ENCODE data around the gene RPL13. TPM values are rescaled to one million over a fixed set of nuclear protein-coding genes. Genes with fewer than 3 reads are reported as not detected.
A peak's percentile ranks its signal among the peaks of the same experiment; 100 is the strongest.

Gene RPL13
- total and polyA plus RNA-seq, 9 of the 15 experiments (the other 6 are each of a cell fraction or from before 2014, with no cell fraction given) = 227 to 6,042 (median 1,633) TPM

DNA sequence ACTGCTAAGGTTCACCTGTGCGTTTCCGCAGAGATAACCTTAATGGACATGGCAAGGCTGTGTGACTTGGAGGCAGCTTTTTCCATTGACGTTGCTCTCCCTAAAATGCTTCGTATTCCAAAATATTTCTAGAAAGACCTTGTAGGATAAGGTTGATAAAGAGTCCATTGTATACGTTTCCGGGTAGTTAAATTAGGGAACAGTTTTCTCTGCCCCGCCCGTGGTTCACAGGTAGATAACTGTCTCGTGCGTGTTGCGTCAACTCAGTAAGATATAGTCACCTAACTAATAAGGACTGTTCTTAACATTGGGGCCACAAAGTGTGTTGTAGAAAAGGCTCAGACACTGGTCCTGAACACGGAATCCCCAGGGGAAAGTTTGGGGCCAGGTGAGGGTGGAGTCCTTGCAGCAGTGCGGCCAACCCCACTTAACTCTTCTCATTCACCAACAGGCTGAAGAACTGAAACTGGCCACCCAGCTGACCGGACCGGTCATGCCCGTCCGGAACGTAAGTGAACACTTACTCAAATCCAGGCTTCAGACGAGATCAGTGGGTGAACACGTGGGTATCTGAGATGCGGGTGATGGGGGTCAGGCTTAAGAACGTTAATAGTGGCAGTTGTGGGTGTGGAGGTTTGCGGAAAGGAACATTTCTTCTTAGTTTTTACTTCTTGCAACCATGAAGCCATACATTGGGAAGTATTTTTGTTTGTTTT, 1.6 kb downstream of the RPL13 start (continued):
- TF ChIP-seq, protein P1, sequence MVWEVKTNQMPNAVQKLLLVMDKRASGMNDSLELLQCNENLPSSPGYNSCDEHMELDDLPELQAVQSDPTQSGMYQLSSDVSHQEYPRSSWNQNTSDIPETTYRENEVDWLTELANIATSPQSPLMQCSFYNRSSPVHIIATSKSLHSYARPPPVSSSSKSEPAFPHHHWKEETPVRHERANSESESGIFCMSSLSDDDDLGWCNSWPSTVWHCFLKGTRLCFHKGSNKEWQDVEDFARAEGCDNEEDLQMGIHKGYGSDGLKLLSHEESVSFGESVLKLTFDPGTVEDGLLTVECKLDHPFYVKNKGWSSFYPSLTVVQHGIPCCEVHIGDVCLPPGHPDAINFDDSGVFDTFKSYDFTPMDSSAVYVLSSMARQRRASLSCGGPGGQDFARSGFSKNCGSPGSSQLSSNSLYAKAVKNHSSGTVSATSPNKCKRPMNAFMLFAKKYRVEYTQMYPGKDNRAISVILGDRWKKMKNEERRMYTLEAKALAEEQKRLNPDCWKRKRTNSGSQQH (CRISPR knock-in tag; IDR thresholded peaks at IDR 0.05) = no peak
- TF ChIP-seq KLF16 (IDR thresholded peaks at IDR 0.05) (no peak), ZNF354B (CRISPR knock-in tag; IDR thresholded peaks at IDR 0.05) (no peak), THRAP3 (IDR thresholded peaks at IDR 0.05; ENCODE audit: borderline replicate concordance) (no peak), ELF2 (CRISPR knock-in tag; IDR thresholded peaks at IDR 0.05) (no peak), ZNF561 (CRISPR knock-in tag; conservative IDR thresholded peaks at IDR 0.05) (no peak), ZNF143 (CRISPR knock-in tag; IDR thresholded peaks at IDR 0.05) (no peak), ZNF140 (CRISPR knock-in tag; IDR thresholded peaks at IDR 0.05) (no peak), MCM5 (IDR thresholded peaks at IDR 0.05; ENCODE audit: low read depth) (no peak), JUND (IDR thresholded peaks at IDR 0.05; ENCODE audit: borderline replicate concordance, low read depth, low read length) (no peak; the same call in 1 of the 2 replicates), JUND (tag; IDR thresholded peaks at IDR 0.05; ENCODE audit: borderline replicate concordance, low read depth, low read length) (no peak), ZBED1 (IDR thresholded peaks at IDR 0.05) (no peak), XRCC4 (IDR thresholded peaks at IDR 0.05; ENCODE audit: extremely low read depth, insufficient read depth, insufficient read length) (no peak)
- TF ChIP-seq, protein P2, sequence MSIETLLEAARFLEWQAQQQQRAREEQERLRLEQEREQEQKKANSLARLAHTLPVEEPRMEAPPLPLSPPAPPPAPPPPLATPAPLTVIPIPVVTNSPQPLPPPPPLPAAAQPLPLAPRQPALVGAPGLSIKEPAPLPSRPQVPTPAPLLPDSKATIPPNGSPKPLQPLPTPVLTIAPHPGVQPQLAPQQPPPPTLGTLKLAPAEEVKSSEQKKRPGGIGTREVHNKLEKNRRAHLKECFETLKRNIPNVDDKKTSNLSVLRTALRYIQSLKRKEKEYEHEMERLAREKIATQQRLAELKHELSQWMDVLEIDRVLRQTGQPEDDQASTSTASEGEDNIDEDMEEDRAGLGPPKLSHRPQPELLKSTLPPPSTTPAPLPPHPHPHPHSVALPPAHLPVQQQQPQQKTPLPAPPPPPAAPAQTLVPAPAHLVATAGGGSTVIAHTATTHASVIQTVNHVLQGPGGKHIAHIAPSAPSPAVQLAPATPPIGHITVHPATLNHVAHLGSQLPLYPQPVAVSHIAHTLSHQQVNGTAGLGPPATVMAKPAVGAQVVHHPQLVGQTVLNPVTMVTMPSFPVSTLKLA (conservative IDR thresholded peaks at IDR 0.05) = peak in 1 of 2 experiments; percentile 57
- TF ChIP-seq, protein P3, sequence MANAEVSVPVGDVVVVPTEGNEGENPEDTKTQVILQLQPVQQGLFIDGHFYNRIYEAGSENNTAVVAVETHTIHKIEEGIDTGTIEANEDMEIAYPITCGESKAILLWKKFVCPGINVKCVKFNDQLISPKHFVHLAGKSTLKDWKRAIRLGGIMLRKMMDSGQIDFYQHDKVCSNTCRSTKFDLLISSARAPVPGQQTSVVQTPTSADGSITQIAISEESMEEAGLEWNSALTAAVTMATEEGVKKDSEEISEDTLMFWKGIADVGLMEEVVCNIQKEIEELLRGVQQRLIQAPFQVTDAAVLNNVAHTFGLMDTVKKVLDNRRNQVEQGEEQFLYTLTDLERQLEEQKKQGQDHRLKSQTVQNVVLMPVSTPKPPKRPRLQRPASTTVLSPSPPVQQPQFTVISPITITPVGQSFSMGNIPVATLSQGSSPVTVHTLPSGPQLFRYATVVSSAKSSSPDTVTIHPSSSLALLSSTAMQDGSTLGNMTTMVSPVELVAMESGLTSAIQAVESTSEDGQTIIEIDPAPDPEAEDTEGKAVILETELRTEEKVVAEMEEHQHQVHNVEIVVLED (CRISPR knock-in tag; IDR thresholded peaks at IDR 0.05) = no peak
- TF ChIP-seq, protein P4, sequence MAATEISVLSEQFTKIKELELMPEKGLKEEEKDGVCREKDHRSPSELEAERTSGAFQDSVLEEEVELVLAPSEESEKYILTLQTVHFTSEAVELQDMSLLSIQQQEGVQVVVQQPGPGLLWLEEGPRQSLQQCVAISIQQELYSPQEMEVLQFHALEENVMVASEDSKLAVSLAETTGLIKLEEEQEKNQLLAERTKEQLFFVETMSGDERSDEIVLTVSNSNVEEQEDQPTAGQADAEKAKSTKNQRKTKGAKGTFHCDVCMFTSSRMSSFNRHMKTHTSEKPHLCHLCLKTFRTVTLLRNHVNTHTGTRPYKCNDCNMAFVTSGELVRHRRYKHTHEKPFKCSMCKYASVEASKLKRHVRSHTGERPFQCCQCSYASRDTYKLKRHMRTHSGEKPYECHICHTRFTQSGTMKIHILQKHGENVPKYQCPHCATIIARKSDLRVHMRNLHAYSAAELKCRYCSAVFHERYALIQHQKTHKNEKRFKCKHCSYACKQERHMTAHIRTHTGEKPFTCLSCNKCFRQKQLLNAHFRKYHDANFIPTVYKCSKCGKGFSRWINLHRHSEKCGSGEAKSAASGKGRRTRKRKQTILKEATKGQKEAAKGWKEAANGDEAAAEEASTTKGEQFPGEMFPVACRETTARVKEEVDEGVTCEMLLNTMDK (IDR thresholded peaks at IDR 0.05; ENCODE audit: borderline replicate concordance, insufficient read depth, low read depth, low read length, poor library complexity, severe bottlenecking) = no peak
- TF ChIP-seq, protein P5, sequence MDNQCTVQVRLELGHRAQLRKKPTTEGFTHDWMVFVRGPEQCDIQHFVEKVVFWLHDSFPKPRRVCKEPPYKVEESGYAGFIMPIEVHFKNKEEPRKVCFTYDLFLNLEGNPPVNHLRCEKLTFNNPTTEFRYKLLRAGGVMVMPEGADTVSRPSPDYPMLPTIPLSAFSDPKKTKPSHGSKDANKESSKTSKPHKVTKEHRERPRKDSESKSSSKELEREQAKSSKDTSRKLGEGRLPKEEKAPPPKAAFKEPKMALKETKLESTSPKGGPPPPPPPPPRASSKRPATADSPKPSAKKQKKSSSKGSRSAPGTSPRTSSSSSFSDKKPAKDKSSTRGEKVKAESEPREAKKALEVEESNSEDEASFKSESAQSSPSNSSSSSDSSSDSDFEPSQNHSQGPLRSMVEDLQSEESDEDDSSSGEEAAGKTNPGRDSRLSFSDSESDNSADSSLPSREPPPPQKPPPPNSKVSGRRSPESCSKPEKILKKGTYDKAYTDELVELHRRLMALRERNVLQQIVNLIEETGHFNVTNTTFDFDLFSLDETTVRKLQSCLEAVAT (IDR thresholded peaks at IDR 0.05) = 0 out of 4 replicates have a peak, but pooled peaks of 1 of the 2 experiments have one; percentile 17
- TF ChIP-seq, protein P6, sequence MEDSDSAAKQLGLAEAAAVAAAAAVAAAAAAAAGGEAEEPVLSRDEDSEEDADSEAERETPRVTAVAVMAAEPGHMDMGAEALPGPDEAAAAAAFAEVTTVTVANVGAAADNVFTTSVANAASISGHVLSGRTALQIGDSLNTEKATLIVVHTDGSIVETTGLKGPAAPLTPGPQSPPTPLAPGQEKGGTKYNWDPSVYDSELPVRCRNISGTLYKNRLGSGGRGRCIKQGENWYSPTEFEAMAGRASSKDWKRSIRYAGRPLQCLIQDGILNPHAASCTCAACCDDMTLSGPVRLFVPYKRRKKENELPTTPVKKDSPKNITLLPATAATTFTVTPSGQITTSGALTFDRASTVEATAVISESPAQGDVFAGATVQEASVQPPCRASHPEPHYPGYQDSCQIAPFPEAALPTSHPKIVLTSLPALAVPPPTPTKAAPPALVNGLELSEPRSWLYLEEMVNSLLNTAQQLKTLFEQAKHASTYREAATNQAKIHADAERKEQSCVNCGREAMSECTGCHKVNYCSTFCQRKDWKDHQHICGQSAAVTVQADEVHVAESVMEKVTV (CRISPR knock-in tag; IDR thresholded peaks at IDR 0.05) = no peak
